HepG2 (cell line): ENCODE data around the gene LAMA5. TPM values are rescaled to one million over a fixed set of nuclear protein-coding genes. Genes with fewer than 3 reads are reported as not detected.

Experiments used
- ATF6 ChIP-seq: sonication (generic); formaldehyde crosslinking; conservative IDR thresholded peaks from 2 replicates; pipeline ENCODE4 v1.4.0; 2020; ENCODE audit warnings: missing genetic modification reagents
- CSRNP1 ChIP-seq: sonication (generic); formaldehyde crosslinking; IDR thresholded peaks from 2 replicates; pipeline ENCODE4 v1.8.1; 2023; ENCODE audit warnings: mild to moderate bottlenecking, missing genetic modification reagents
- ESRRA ChIP-seq: sonication (generic); formaldehyde crosslinking; IDR thresholded peaks from 2 replicates; pipeline ENCODE4 v1.5.1; 2020; ENCODE audit warnings: mild to moderate bottlenecking, low read depth, missing genetic modification reagents
- HNRNPL ChIP-seq: fragments of 200-400 bp; formaldehyde crosslinking; IDR thresholded peaks from 2 replicates; pipeline ENCODE4 v1.6.1; 2017; ENCODE audit warnings: mild to moderate bottlenecking, low read depth, low read length
- KLF15 ChIP-seq: sonication (generic); formaldehyde crosslinking; IDR thresholded peaks from 2 replicates; pipeline ENCODE4 v1.8.1; 2023; ENCODE audit warnings: borderline replicate concordance, mild to moderate bottlenecking, inconsistent platforms, missing genetic modification reagents, mixed read lengths
- PBX3 ChIP-seq: sonication (generic); formaldehyde crosslinking; IDR thresholded peaks from 2 replicates; pipeline ENCODE4 v1.8.1; 2023; ENCODE audit warnings: missing genetic modification reagents, inconsistent platforms, borderline replicate concordance
- SKI ChIP-seq: fragments of 450-650 bp; IDR thresholded peaks from one replicate; pipeline ENCODE4 v1.6.1; 2018; ENCODE audit warnings: mild to moderate bottlenecking; ENCODE audit not compliant: partially characterized antibody
- TERF1 ChIP-seq: sonication (generic); formaldehyde crosslinking; IDR thresholded peaks from 2 replicates; pipeline ENCODE4 v1.8.0; 2022; ENCODE audit warnings: mild to moderate bottlenecking, missing genetic modification reagents, moderate library complexity
- UBTF ChIP-seq: sonication (generic); formaldehyde crosslinking; IDR thresholded peaks from 2 replicates; pipeline ENCODE4 v1.4.0; 2020; ENCODE audit warnings: mild to moderate bottlenecking, missing genetic modification reagents
- ZBTB33 ChIP-seq: sonication (generic); formaldehyde crosslinking; IDR thresholded peaks from 2 replicates; pipeline ENCODE4 v1.4.0; 2020; ENCODE audit warnings: missing genetic modification reagents
- ZFY ChIP-seq: sonication (generic); formaldehyde crosslinking; IDR thresholded peaks from 2 replicates; pipeline ENCODE4 v1.4.0; 2020; ENCODE audit warnings: missing genetic modification reagents
- ZNF232 ChIP-seq: sonication (generic); formaldehyde crosslinking; IDR thresholded peaks from 2 replicates; pipeline ENCODE4 v1.4.0; 2020; ENCODE audit warnings: missing genetic modification reagents, borderline replicate concordance
- ZNF512B ChIP-seq: sonication (generic); formaldehyde crosslinking; IDR thresholded peaks from 2 replicates; pipeline ENCODE4 v1.5.1; 2020; ENCODE audit warnings: missing genetic modification reagents, mild to moderate bottlenecking, borderline replicate concordance
- ZNF562 ChIP-seq: sonication (generic); formaldehyde crosslinking; IDR thresholded peaks from 2 replicates; pipeline ENCODE4 v1.8.0; 2022; ENCODE audit warnings: missing genetic modification reagents, borderline replicate concordance
- polyA plus RNA-seq, 8 experiments: library from polyadenylated mRNA; depleted of rRNA in 3 of 8; stranded (reverse) in 7 of 8; unstranded in 1 of 8; fragments of >200 nt; fragmentation: Illumina TruSeq in 4 of 8; extraction: Trizol in 4 of 8; gene quantifications; 2 replicates each; pipeline versions ENCODE4 v1.2.1 to v1.2.3, GENCODE V29; 2011 to 2016; ENCODE audit warnings: low read depth in 4 of 8, missing spikeins in 1 of 8, mixed read lengths in 1 of 8; ENCODE audit not compliant: insufficient read depth in 1 of 8
- total RNA-seq, 5 experiments: library from RNA; depleted of rRNA; stranded (reverse); fragments of >200 nt; fragmentation: Illumina TruSeq; extraction: Trizol; gene quantifications; 2 replicates each; pipeline ENCODE4 v1.2.3, GENCODE V29; 2016; ENCODE audit warnings: low read depth in 1 of 5

LAMA5 gene
- total and polyA plus RNA-seq, 2 of the 13 experiments (the other 11 are each of a cell fraction or from before 2014, with no cell fraction given): 21.0 to 44.7 TPM

- TF ChIP-seq PBX3 (CRISPR knock-in tag) (no peak), HNRNPL (0 out of 2 replicates have a peak, but pooled peaks have one; percentile 25), ESRRA (no peak), SKI (no peak), ZNF232 (no peak), ZNF512B (no peak), ATF6 (CRISPR knock-in tag) (no peak), ZFY (CRISPR knock-in tag) (no peak), KLF15 (no peak), ZBTB33 (peak; percentile 78; the same call in 1 of the 2 replicates), TERF1 (CRISPR knock-in tag) (no peak), ZNF562 (CRISPR knock-in tag) (no peak), UBTF (CRISPR knock-in tag) (no peak), CSRNP1 (no peak)
Measured at GRCh38 chr20:62272200-62272599, 94.9 kb downstream of the LAMA5 start (continued).
